ENCODE measurements around the gene KHDC4.

The KHDC4 gene

DNA sequence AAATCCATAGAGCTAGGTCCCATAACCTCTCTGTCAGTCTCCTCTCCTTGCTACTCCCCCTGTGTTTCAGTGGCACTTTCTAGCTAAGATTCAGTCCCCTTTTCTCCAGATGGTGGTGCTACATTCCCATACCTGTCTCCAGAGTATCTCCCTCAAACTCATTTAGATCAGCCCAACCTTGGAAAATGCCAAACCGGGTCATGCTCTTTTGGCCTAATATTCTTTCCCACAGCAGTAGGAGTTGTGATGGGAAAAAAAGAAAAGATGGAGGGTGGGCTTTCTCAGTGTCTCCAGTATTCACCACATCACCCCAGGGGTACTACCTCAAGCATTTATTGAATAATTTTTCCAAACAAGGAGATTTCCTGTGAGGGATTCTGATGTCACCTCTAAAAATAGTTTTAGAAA, 4.0 kb upstream of the KHDC4 start (continued):
- TF ChIP-seq, protein P1, sequence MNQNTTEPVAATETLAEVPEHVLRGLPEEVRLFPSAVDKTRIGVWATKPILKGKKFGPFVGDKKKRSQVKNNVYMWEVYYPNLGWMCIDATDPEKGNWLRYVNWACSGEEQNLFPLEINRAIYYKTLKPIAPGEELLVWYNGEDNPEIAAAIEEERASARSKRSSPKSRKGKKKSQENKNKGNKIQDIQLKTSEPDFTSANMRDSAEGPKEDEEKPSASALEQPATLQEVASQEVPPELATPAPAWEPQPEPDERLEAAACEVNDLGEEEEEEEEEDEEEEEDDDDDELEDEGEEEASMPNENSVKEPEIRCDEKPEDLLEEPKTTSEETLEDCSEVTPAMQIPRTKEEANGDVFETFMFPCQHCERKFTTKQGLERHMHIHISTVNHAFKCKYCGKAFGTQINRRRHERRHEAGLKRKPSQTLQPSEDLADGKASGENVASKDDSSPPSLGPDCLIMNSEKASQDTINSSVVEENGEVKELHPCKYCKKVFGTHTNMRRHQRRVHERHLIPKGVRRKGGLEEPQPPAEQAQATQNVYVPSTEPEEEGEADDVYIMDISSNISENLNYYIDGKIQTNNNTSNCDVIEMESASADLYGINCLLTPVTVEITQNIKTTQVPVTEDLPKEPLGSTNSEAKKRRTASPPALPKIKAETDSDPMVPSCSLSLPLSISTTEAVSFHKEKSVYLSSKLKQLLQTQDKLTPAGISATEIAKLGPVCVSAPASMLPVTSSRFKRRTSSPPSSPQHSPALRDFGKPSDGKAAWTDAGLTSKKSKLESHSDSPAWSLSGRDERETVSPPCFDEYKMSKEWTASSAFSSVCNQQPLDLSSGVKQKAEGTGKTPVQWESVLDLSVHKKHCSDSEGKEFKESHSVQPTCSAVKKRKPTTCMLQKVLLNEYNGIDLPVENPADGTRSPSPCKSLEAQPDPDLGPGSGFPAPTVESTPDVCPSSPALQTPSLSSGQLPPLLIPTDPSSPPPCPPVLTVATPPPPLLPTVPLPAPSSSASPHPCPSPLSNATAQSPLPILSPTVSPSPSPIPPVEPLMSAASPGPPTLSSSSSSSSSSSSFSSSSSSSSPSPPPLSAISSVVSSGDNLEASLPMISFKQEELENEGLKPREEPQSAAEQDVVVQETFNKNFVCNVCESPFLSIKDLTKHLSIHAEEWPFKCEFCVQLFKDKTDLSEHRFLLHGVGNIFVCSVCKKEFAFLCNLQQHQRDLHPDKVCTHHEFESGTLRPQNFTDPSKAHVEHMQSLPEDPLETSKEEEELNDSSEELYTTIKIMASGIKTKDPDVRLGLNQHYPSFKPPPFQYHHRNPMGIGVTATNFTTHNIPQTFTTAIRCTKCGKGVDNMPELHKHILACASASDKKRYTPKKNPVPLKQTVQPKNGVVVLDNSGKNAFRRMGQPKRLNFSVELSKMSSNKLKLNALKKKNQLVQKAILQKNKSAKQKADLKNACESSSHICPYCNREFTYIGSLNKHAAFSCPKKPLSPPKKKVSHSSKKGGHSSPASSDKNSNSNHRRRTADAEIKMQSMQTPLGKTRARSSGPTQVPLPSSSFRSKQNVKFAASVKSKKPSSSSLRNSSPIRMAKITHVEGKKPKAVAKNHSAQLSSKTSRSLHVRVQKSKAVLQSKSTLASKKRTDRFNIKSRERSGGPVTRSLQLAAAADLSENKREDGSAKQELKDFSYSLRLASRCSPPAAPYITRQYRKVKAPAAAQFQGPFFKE (tag by site-specific recombination; IDR thresholded peaks at IDR 0.05; ENCODE audit: borderline replicate concordance), result no peak
- TF ChIP-seq ZNF221 (tag by site-specific recombination; IDR thresholded peaks at IDR 0.05; ENCODE audit: borderline replicate concordance) (no peak), ZBTB17 (tag by site-specific recombination; IDR thresholded peaks at IDR 0.05) (peak; percentile 44; the same call in 1 of the 2 replicates), HOXA7 (CRISPR knock-in tag; IDR thresholded peaks at IDR 0.05; ENCODE audit: borderline replicate concordance) (no peak), ZNF416 (tag by site-specific recombination; IDR thresholded peaks at IDR 0.05) (no peak), ZNF366 (tag by site-specific recombination; conservative IDR thresholded peaks at IDR 0.05) (0 out of 2 replicates have a peak, but pooled peaks have one; percentile 44), ZNF239 (tag by site-specific recombination; IDR thresholded peaks at IDR 0.05) (no peak), MEIS1 (CRISPR knock-in tag; IDR thresholded peaks at IDR 0.05; ENCODE audit: borderline replicate concordance) (no peak)
- TF ChIP-seq, protein P2, sequence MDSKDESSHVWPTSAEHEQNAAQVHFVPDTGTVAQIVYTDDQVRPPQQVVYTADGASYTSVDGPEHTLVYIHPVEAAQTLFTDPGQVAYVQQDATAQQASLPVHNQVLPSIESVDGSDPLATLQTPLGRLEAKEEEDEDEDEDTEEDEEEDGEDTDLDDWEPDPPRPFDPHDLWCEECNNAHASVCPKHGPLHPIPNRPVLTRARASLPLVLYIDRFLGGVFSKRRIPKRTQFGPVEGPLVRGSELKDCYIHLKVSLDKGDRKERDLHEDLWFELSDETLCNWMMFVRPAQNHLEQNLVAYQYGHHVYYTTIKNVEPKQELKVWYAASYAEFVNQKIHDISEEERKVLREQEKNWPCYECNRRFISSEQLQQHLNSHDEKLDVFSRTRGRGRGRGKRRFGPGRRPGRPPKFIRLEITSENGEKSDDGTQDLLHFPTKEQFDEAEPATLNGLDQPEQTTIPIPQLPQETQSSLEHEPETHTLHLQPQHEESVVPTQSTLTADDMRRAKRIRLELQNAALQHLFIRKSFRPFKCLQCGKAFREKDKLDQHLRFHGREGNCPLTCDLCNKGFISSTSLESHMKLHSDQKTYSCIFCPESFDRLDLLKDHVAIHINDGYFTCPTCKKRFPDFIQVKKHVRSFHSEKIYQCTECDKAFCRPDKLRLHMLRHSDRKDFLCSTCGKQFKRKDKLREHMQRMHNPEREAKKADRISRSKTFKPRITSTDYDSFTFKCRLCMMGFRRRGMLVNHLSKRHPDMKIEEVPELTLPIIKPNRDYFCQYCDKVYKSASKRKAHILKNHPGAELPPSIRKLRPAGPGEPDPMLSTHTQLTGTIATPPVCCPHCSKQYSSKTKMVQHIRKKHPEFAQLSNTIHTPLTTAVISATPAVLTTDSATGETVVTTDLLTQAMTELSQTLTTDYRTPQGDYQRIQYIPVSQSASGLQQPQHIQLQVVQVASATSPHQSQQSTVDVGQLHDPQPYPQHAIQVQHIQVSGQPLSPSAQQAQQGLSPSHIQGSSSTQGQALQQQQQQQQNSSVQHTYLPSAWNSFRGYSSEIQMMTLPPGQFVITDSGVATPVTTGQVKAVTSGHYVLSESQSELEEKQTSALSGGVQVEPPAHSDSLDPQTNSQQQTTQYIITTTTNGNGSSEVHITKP (tag by site-specific recombination; IDR thresholded peaks at IDR 0.05), result peak; percentile 99
- TF ChIP-seq, protein P3, sequence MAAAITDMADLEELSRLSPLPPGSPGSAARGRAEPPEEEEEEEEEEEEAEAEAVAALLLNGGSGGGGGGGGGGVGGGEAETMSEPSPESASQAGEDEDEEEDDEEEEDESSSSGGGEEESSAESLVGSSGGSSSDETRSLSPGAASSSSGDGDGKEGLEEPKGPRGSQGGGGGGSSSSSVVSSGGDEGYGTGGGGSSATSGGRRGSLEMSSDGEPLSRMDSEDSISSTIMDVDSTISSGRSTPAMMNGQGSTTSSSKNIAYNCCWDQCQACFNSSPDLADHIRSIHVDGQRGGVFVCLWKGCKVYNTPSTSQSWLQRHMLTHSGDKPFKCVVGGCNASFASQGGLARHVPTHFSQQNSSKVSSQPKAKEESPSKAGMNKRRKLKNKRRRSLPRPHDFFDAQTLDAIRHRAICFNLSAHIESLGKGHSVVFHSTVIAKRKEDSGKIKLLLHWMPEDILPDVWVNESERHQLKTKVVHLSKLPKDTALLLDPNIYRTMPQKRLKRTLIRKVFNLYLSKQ (tag by site-specific recombination; IDR thresholded peaks at IDR 0.05; ENCODE audit: borderline replicate concordance), result no peak

DNA sequence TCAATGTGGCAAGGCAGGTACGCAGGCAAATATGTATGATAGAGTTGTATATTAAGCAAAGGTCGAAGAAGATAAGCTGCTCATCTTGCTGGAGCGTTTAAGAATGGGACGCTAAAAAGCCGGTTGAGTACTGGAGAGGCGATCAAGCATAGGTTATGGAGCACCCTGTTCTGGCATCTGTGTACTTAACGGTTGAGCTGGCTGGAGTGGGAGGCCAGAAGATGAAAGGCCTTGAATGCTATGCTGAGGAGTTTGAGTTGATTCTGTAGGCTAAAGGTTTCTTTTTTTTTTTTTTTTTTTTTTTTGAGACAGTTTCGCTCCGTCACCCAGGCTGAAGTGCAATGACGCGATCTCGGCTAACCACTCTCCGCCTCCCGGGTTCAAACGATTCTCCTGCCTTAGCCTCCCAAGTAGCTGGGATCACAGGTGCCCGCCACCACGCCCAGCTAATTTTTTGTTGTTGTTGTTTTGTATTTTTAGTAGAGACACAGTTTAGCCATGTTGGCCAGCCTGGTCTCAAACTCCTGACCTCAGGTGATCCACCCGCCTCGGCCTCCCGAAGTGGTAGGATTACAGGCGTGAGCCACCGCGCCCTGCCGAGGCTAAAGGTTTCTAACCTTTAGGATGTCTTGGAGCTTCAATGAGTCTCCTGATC, 850 bp upstream of the KHDC4 start:
- ChIA-PET POLR2A (interaction anchor here (1.4 to 3.4 kb wide), 8 partner anchors 10 to 78 kb away, joined by 3 to 28 read pairs (median 10); partner anchors contain the start of genes ARHGEF2 and GON4L), CTCF (interaction anchor here (0.6 to 2.0 kb wide), 8 partner anchors 49 to 403 kb away, joined by 3 to 9 read pairs (median 5); partner anchors contain the start of gene CCT3)
- H3K4me3 ChIP-seq (ENCODE audit: low read depth, low read length), result peak overlapping the region; percentile 94
- H3K9me3 ChIP-seq (ENCODE audit: control insufficient read depth, insufficient read depth, low read depth, low read length), result no peaks in the 10 kb centered on the region
- peaks cover 2% of the 10 kb centered on the region for H3K4me1 ChIP-seq (ENCODE audit: control insufficient read depth, insufficient read depth, low read length)
- TF ChIP-seq ZNF600 (tag by site-specific recombination; IDR thresholded peaks at IDR 0.05) (peak; percentile 98), HOXA7 (CRISPR knock-in tag; IDR thresholded peaks at IDR 0.05; ENCODE audit: borderline replicate concordance) (no peak), ZNF624 (tag by site-specific recombination; IDR thresholded peaks at IDR 0.05) (no peak), ZBTB20 (tag by site-specific recombination; IDR thresholded peaks at IDR 0.05) (peak; percentile 15; the same call in 1 of the 2 replicates)
- TF ChIP-seq, protein P4, sequence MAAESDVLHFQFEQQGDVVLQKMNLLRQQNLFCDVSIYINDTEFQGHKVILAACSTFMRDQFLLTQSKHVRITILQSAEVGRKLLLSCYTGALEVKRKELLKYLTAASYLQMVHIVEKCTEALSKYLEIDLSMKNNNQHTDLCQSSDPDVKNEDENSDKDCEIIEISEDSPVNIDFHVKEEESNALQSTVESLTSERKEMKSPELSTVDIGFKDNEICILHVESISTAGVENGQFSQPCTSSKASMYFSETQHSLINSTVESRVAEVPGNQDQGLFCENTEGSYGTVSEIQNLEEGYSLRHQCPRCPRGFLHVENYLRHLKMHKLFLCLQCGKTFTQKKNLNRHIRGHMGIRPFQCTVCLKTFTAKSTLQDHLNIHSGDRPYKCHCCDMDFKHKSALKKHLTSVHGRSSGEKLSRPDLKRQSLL (tag by site-specific recombination; IDR thresholded peaks at IDR 0.05), result peak; percentile 95
- TF ChIP-seq, protein P5, sequence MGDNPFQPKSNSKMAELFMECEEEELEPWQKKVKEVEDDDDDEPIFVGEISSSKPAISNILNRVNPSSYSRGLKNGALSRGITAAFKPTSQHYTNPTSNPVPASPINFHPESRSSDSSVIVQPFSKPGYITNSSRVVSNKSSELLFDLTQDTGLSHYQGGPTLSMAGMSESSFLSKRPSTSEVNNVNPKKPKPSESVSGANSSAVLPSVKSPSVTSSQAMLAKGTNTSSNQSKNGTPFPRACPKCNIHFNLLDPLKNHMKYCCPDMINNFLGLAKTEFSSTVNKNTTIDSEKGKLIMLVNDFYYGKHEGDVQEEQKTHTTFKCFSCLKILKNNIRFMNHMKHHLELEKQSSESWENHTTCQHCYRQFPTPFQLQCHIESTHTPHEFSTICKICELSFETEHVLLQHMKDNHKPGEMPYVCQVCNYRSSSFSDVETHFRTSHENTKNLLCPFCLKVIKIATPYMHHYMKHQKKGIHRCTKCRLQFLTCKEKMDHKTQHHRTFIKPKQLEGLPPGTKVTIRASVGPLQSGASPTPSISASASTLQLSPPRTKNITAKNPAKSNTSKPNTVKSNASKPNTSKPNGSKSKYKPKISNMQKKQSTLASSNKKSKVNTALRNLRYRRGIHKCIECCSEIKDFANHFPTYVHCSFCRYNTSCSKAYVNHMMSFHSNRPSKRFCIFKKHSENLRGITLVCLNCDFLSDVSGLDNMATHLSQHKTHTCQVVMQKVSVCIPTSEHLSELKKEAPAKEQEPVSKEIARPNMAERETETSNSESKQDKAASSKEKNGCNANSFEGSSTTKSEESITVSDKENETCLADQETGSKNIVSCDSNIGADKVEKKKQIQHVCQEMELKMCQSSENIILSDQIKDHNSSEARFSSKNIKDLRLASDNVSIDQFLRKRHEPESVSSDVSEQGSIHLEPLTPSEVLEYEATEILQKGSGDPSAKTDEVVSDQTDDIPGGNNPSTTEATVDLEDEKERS (tag by site-specific recombination; IDR thresholded peaks at IDR 0.05), result 0 out of 2 replicates have a peak, but pooled peaks have one; percentile 41
- H3K36me3 ChIP-seq (ENCODE audit: control insufficient read depth in 2 of 2, insufficient read depth in 1 of 2, low read length in 2 of 2), result peaks cover 24 to 38% of the 10 kb centered on the region in 2 experiments; a peak in 2 of 3 replicates
- H3K27ac ChIP-seq (ENCODE audit: extremely low read depth, low read depth, low read length), result peak overlapping the region; percentile 81

Data from HEK293 (cell line).